Middle frontal gyrus (tissue), 1 donor: ENCODE results near the gene IL34.

Source experiments
- DNase-seq: peaks from one replicate; pipeline ENCODE4 v3.0.0-alpha.2; 2015; ENCODE audit warnings: low spot score; ENCODE audit errors: extremely low spot score

IL34 gene

GRCh38 chr16:70701036-70701435 lies 54.7 kb downstream of the IL34 start:
- no peak for DNase-seq

DNA sequence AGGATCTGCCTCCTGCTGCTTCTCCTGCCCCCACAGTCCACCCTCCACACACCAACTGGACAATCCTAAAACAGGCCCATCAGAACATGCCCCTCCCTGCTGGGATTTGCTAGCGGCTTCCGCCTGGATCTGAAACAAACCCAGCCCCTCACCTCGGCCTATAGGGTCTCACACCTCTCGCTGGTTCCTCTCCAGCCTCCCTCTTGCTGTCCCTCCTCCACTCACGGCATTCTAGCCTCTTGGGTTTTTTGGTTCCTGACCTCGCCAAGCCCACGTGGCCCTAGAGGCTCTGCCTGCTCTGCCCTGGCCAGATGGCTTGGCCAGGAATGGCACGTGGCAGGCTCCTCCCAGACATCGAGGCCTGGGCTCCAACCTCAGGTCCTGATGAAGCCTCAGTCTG lies 55.2 kb downstream of the IL34 start:
- no peak for DNase-seq

DNA sequence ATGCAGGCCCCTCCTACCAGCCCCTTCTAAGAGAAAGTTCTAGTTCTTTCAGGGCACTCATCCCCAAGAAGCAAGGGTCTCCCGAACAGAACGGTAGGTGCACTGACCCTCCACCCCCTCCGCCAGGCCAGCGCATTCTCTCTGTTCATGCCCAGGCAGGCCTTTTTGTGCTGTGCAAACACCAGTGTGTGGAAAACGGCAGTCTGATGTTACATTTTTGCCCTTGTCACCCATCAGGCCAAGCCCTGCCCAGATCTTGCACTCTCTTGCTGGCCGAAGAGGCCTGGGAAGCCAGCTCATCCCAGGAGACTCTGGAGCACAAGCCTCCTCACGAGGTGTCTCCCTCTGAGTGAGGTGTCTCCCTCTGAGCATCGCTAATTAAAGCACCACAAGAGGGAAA lies 55.6 kb downstream of the IL34 start:
- no peak for DNase-seq

DNA sequence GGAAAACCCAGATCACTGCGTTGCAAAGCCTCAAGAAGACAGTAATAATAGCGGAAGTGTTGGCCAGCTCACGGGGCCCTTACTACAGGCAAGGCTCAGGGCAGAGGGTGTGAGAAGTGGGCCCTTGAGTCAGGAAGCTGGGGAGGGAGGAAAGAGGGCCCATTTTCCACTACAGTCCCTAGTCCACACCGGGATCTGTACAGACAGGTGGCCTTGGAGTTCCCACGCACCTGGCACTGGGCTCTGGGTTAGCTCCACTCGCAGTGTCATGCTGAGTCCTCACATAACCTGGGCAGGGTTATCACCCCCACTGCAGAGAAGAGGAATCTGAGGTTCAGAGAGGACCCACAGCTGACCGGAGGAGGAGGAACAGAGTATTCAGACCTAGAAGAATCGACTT lies 56.3 kb downstream of the IL34 start:
- no peak for DNase-seq

DNA sequence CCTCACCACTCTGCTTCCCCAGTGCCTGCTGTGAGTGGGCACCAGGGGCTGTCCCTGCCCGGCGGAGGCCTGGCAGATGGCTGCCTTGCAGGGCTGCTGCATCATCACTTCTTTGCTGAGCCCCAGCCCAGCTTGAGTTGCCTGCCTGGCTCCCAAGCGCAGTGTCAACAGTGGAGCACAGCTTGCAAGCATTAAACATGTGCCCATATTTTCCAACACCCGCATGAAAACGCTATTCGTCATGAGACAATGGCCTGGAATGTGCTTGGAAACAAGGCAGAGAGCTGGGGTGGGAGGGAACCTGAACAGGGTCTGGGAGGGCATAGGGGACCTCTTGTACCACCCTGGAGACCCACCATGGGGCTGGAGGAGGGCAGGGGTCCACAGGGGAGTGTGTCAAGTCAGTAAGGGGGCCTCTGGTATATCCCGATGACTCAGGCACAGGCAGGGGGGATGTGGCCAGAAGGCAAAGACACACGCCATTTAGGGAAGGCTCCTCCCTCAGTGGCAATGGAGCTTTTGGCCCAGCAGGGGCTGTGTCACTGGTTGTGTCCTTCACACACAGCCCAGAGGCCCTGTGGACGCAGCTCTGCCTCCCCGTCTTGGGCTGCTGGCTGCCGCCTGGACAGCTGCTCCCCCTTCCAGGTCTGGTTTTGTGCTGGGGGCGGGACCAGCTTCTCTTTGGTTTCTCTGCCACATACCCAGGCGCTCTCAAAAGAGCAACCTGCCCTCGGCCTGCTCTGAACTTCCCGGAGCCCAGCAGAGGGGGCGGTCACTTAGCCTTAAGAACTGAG lies 56.9 kb downstream of the IL34 start:
- DNase-seq: no peak

DNA sequence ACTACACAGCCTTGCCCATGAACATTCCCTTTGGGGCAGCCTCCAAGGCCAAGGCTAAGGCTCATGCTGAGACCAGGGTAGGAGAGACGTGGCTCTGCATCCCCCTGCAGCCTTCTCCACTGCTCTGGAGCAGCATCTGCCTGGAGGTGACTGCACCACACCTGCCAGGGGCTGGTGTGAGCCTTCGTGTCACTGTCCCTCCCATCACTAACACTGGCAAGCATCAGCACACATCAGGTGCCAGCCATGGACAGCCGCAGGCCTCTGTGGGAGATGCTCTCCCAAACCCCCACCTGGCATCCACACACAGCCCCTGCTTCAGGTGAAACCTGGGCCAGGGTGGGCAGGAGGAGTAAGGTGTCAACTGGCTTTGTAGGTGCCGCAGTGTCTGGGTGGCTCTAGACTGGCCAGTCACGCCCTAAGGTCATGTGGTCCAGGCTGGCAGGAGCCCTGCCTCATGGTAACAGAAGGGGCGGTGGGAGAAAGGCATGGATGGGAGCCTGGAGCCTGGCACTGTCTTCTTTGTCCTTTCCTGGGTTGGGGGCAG lies 57.5 kb downstream of the IL34 start:
- no peak for DNase-seq

GRCh38 chr16:70704586-70704985 lies 58.2 kb downstream of the IL34 start:
- DNase-seq: no peak

DNA sequence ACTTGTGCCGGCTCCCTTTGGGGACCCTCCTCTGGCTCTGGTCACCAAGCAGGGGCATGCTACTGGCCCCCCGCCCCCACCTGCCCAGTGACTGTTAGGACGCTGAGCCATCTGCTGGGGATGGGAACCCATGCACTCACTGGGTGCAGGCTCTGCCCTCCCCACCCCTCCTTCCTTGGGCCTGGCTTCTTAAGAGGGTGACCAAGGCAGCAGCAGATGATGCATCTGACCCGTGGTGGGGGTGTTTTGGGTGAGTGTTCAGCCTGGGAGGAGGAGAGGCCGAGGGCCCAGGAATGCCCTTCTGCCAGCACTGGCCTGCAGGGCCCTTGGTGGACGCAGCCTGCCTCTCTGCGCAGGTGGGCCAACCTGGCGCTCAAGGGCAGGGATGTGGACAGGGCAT lies 58.7 kb downstream of the IL34 start:
- DNase-seq: no peak

GRCh38 chr16:70706948-70707465 lies 60.6 kb downstream of the IL34 start:
- DNase-seq: no peak

DNA sequence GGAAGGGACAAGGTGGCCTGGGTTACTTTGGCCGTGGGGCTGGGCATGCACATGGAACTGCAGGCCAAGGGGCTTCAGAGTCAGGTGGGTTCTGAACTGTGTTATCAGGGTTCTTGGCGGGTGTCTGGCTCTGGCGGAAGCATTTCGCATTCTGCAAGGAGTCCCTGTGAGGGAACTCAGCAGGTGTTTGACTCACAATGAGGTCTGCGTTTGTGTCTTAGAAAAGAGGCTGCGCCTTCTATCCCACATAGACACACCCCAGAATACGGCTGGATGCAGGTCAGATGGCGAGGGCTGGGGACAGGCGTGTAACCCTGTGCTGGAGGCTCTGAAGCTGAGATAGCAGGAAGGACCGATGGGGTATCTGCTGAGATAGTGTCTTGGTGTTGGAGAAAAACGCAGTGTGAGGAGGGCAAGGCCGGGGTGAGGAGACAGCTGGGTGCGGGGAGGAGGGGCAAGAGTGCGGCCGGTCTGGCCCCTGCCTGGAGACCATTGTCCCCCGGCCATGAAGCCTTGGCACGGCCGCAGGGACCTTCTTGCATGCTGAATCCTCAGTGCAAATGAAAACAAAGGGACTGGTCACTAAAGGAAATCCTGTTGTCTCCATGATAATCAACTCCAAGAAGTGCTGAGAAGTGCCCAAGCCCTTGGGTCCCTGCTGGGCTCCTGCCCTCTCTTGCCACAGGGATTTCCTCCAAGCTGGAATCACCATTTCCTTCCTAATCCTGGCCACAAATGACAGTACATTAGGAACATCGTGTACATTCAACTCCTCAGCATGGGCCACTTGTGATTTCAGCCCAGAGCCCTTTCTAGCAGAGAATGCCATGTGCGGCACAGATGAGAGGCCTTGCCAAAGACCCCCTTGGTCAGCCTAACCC lies 62.2 kb downstream of the IL34 start:
- DNase-seq: no peak

- no peak for DNase-seq
Observed at GRCh38 chr16:70709457-70709856, 63.1 kb downstream of the IL34 start.

DNA sequence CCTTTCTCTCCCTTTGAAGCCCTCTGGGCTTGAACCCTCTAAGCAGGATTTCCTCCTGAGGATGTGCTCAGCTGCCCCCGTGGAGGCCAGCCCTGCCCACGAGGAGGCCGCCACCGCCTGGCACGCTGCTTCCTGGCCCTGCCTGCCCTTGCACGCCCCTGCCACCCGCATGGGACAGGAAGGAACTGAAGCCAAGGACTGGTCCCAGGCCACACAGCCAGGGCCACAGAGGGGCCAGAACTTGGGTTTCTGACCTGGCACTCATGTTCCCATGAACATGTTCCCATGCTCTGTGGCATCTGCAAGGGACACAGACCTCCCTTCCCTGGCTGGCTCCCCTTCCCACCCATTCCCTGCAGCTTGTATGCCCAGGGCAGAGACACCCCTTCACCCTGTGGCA lies 63.6 kb downstream of the IL34 start:
- DNase-seq: no peak
